ENCODE data around the gene KLHL15. TPM values are rescaled to one million over a fixed set of nuclear protein-coding genes. Genes with fewer than 3 reads are reported as not detected.

The KLHL15 gene
- polyA plus RNA-seq, 3 donors = 3.2 to 24.4 (median 3.9) TPM

- Mint-ChIP-seq H3K27ac (peak overlapping the region; percentile 74 to 94 (median 81)), H3K27me3 (ENCODE audit: low read depth in 3 of 3) (peaks cover 0 to 32% (median 2%) of the 10 kb centered on the region in 3 donors), H3K4me3 (peak overlapping the region; percentile 61 to 71), H3K4me1 (peaks cover 16% of the 10 kb centered on the region), H3K9me3 (peaks cover 0 to 4% (median 0%) of the 10 kb centered on the region in 7 donors), H3K36me3 (no peaks in the 10 kb centered on the region)
- Histone ChIP-seq H3K9me3 (replicated peaks in 1 of 2; ENCODE audit: control insufficient read depth in 1 of 2, insufficient read depth in 1 of 2, low read length in 2 of 2) (no peaks in the 10 kb centered on the region), H4K20me1 (ENCODE audit: insufficient read depth, low read length) (no peaks in the 10 kb centered on the region), H3K27me3 (ENCODE audit: control insufficient read depth in 2 of 2, insufficient read depth in 2 of 2, low read length in 2 of 2) (peaks cover 0 to 11% of the 10 kb centered on the region in 2 donors), H3K27ac (ENCODE audit: low read depth in 1 of 2, low read length in 2 of 2) (peak overlapping the region; percentile 70 to 75), H2AFZ (ENCODE audit: insufficient read depth, low read depth, low read length, poor library complexity, severe bottlenecking) (peak overlapping the region; percentile 71), H3K4me2 (replicated peaks; ENCODE audit: extremely low read depth, low read length, poor library complexity, severe bottlenecking) (peak overlapping the region; percentile 57), H3K4me3 (replicated peaks in 1 of 3; ENCODE audit: low read depth in 2 of 3, low read length in 3 of 3) (peak overlapping the region; percentile 20 to 59 (median 34)), H3K4me1 (ENCODE audit: control insufficient read depth in 1 of 2, insufficient read depth in 2 of 2, low read length in 2 of 2) (peaks cover 5 to 14% of the 10 kb centered on the region in 2 donors), H3K36me3 (replicated peaks in 1 of 2; ENCODE audit: control insufficient read depth in 1 of 2, insufficient read depth in 2 of 2, low read length in 2 of 2) (no peaks in the 10 kb centered on the region), H3K9ac (ENCODE audit: insufficient read depth, low read length, poor library complexity, severe bottlenecking) (peak overlapping the region; percentile 27), H3K79me2 (ENCODE audit: insufficient read depth, low read length) (no peaks in the 10 kb centered on the region)
- DNase-seq = peak; percentile 21 to 63 (median 56)
- WGBS (ENCODE audit: insufficient coverage) = no CpG with 5 or more reads among the region's 9 CpGs
- TF ChIP-seq, protein P1, sequence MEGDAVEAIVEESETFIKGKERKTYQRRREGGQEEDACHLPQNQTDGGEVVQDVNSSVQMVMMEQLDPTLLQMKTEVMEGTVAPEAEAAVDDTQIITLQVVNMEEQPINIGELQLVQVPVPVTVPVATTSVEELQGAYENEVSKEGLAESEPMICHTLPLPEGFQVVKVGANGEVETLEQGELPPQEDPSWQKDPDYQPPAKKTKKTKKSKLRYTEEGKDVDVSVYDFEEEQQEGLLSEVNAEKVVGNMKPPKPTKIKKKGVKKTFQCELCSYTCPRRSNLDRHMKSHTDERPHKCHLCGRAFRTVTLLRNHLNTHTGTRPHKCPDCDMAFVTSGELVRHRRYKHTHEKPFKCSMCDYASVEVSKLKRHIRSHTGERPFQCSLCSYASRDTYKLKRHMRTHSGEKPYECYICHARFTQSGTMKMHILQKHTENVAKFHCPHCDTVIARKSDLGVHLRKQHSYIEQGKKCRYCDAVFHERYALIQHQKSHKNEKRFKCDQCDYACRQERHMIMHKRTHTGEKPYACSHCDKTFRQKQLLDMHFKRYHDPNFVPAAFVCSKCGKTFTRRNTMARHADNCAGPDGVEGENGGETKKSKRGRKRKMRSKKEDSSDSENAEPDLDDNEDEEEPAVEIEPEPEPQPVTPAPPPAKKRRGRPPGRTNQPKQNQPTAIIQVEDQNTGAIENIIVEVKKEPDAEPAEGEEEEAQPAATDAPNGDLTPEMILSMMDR (IDR thresholded peaks at IDR 0.05) = no peak
- intact Hi-C loops (cut with micrococcal nuclease) = no loop called here
Observed at GRCh38 chrX:23952984-23953907, 73.7 kb downstream of the KLHL15 start.

- TF ChIP-seq, protein P1 (IDR thresholded peaks at IDR 0.05) = no peak
- no peaks in the 10 kb centered on the region for H3K79me2 ChIP-seq (ENCODE audit: insufficient read depth, low read length)
- H3K27ac ChIP-seq (ENCODE audit: low read depth in 1 of 2, low read length in 2 of 2) = no peak overlapping the region
- H3K9me3 ChIP-seq (replicated peaks in 1 of 2; ENCODE audit: control insufficient read depth in 1 of 2, insufficient read depth in 1 of 2, low read length in 2 of 2) = no peaks in the 10 kb centered on the region
- peaks cover 16% of the 10 kb centered on the region for H3K4me1 Mint-ChIP-seq
- no CpG with 5 or more reads among the region's 3 CpGs for WGBS (ENCODE audit: insufficient coverage)
- peaks cover 0 to 4% (median 0%) of the 10 kb centered on the region in 7 donors for H3K9me3 Mint-ChIP-seq
- no peak overlapping the region for H3K27ac Mint-ChIP-seq
- intact Hi-C loops (cut with micrococcal nuclease) = no loop called here
- H3K4me3 Mint-ChIP-seq = no peak overlapping the region
- H2AFZ ChIP-seq (ENCODE audit: insufficient read depth, low read depth, low read length, poor library complexity, severe bottlenecking) = no peak overlapping the region
- peaks cover 0 to 33% (median 2%) of the 10 kb centered on the region in 3 donors for H3K27me3 Mint-ChIP-seq (ENCODE audit: low read depth in 3 of 3)
- no peak overlapping the region for H3K4me2 ChIP-seq (replicated peaks; ENCODE audit: extremely low read depth, low read length, poor library complexity, severe bottlenecking)
- DNase-seq = peak in 2 of 3 donors; percentile 30 to 34
- no peak overlapping the region for H3K4me3 ChIP-seq (replicated peaks in 1 of 3; ENCODE audit: low read depth in 2 of 3, low read length in 3 of 3)
- H4K20me1 ChIP-seq (ENCODE audit: insufficient read depth, low read length) = no peaks in the 10 kb centered on the region
- no peaks in the 10 kb centered on the region for H3K36me3 ChIP-seq (replicated peaks in 1 of 2; ENCODE audit: control insufficient read depth in 1 of 2, insufficient read depth in 2 of 2, low read length in 2 of 2)
- H3K36me3 Mint-ChIP-seq = no peaks in the 10 kb centered on the region
- peaks cover 0 to 13% of the 10 kb centered on the region in 2 donors for H3K27me3 ChIP-seq (ENCODE audit: control insufficient read depth in 2 of 2, insufficient read depth in 2 of 2, low read length in 2 of 2)
- peaks cover 5 to 13% of the 10 kb centered on the region in 2 donors for H3K4me1 ChIP-seq (ENCODE audit: control insufficient read depth in 1 of 2, insufficient read depth in 2 of 2, low read length in 2 of 2)
- H3K9ac ChIP-seq (ENCODE audit: insufficient read depth, low read length, poor library complexity, severe bottlenecking) = no peak overlapping the region
Observed at GRCh38 chrX:23952391-23952790, 74.6 kb downstream of the KLHL15 start.
